GM12892 (cell line): ENCODE data around the gene STK11IP.

Experiments used
- POLR2A ChIP-seq: IDR thresholded peaks from 2 replicates; pipeline ENCODE4 v1.6.1; 2011; ENCODE audit warnings: low read depth, low read length, control low read depth
- TAF1 ChIP-seq: IDR thresholded peaks from 2 replicates; pipeline ENCODE4 v1.6.1; 2011; ENCODE audit warnings: low read depth, mild to moderate bottlenecking, control low read depth, low read length, borderline replicate concordance

GRCh38 chr2:219628235-219628985 is 30.8 kb downstream of the STK11IP start:
- no peak for TF ChIP-seq POLR2A
- no peak for TF ChIP-seq TAF1
